ENCODE results near the gene MYO6.

The MYO6 gene

GRCh38 chr6:75735491-75736186 lies 13.4 kb upstream of the MYO6 start:
- DNase-seq (ENCODE audit: extremely low spot score): no peak
- ChIA-PET POLR2A (no interaction called here), CTCF (no interaction called here)
- TF ChIP-seq CTCF (IDR thresholded peaks at IDR 0.05; ENCODE audit: control extremely low read depth, extremely low read depth, low read depth, missing control alignments): no peak

- POLR2A ChIA-PET: no interaction called here
- DNase-seq (ENCODE audit: extremely low spot score): no peak
- CTCF ChIA-PET: no interaction called here
- no peak for TF ChIP-seq CTCF (IDR thresholded peaks at IDR 0.05; ENCODE audit: control extremely low read depth, extremely low read depth, low read depth, missing control alignments)
These were observed 5.1 kb upstream of the MYO6 start for GRCh38 chr6:75743971-75744370.

GRCh38 chr6:75745404-75745803 lies 3.6 kb upstream of the MYO6 start:
- POLR2A ChIA-PET: no interaction called here
- CTCF ChIA-PET: interaction anchor here (1.1 kb wide), 1 partner anchor 20 kb away, joined by 3 read pairs; no protein-coding TSS in a partner anchor
- DNase-seq (ENCODE audit: extremely low spot score): no peak
- no peak for TF ChIP-seq CTCF (IDR thresholded peaks at IDR 0.05; ENCODE audit: control extremely low read depth, extremely low read depth, low read depth, missing control alignments)

GRCh38 chr6:75746221-75746620 lies 2.8 kb upstream of the MYO6 start:
- TF ChIP-seq CTCF (IDR thresholded peaks at IDR 0.05; ENCODE audit: control extremely low read depth, extremely low read depth, low read depth, missing control alignments): no peak
- DNase-seq (ENCODE audit: extremely low spot score): no peak
- CTCF ChIA-PET: no interaction called here
- POLR2A ChIA-PET: no interaction called here

- TF ChIP-seq CTCF (IDR thresholded peaks at IDR 0.05; ENCODE audit: control extremely low read depth, extremely low read depth, low read depth, missing control alignments): no peak
- CTCF ChIA-PET: no interaction called here
- DNase-seq (ENCODE audit: extremely low spot score): no peak
- POLR2A ChIA-PET: no interaction called here
These were observed 1.7 kb upstream of the MYO6 start for GRCh38 chr6:75747152-75747992.

GRCh38 chr6:75748003-75748742 lies 866 bp upstream of the MYO6 start:
- CTCF ChIA-PET: no interaction called here
- POLR2A ChIA-PET: no interaction called here
- no peak for DNase-seq (ENCODE audit: extremely low spot score)
- TF ChIP-seq CTCF (IDR thresholded peaks at IDR 0.05; ENCODE audit: control extremely low read depth, extremely low read depth, low read depth, missing control alignments): no peak
